Gastrocnemius medialis (tissue), 4 donors: ENCODE measurements around the gene MYO9A. TPM values are rescaled to one million over a fixed set of nuclear protein-coding genes. Genes with fewer than 3 reads are reported as not detected.

Source experiments
- ATAC-seq, 2 donors: fragments of 150-250 bp; one replicate each; pipeline ENCODE4 v1.9.1; 2016
- DNase-seq, 2 donors: peaks; one replicate each; pipeline ENCODE4 v3.0.0-alpha.2; 2019
- H3K27ac ChIP-seq, 4 donors: fragments of 200-600 bp; sonication (generic); 1 replicate in 1 of 4; 2 replicates in 3 of 4; pipeline ENCODE4 v1.5.1; 2016 to 2018; ENCODE audit warnings: mild to moderate bottlenecking in 2 of 4, moderate library complexity in 1 of 4
- H3K27me3 ChIP-seq, 3 donors: fragments of 200-600 bp; sonication (generic) in 2 of 3; 1 replicate in 1 of 3; 2 replicates in 2 of 3; pipeline versions ENCODE4 v1.5.1 to v1.6.0; 2016 to 2019; ENCODE audit warnings: mild to moderate bottlenecking in 1 of 3, moderate library complexity in 1 of 3
- H3K36me3 ChIP-seq, 2 donors: fragments of 200-600 bp; sonication (generic) in 1 of 2; one replicate each; pipeline ENCODE4 v1.5.1; 2017 to 2018
- H3K4me1 ChIP-seq, 2 donors: fragments of 200-600 bp; sonication (generic) in 1 of 2; one replicate each; pipeline ENCODE4 v1.5.1; 2016 to 2017; ENCODE audit warnings: mild to moderate bottlenecking in 2 of 2
- H3K4me3 ChIP-seq, 4 donors: fragments of 200-600 bp; sonication (generic) in 3 of 4; 1 replicate in 1 of 4; 2 replicates in 3 of 4; pipeline ENCODE4 v1.5.1; 2016 to 2019; ENCODE audit warnings: mild to moderate bottlenecking in 2 of 4
- H3K9me3 ChIP-seq, 3 donors: fragments of 200-600 bp; sonication (generic) in 2 of 3; 1 replicate in 1 of 3; 2 replicates in 2 of 3; pipeline ENCODE4 v1.5.1; 2016 to 2019
- CTCF ChIP-seq, 5 experiments: fragments of 450-650 bp in 3 of 5; fragments of 200-600 bp in 2 of 5; sonication (generic) in 2 of 5; IDR thresholded peaks in 4 of 5; conservative IDR thresholded peaks in 1 of 5; 1 replicate in 4 of 5; 2 replicates in 1 of 5; pipeline ENCODE4 v1.5.1; 2016 to 2019; ENCODE audit warnings: antibody characterized with exemption in 5 of 5, mild to moderate bottlenecking in 3 of 5, moderate library complexity in 3 of 5
- POLR2A ChIP-seq, 2 donors: fragments of 450-650 bp; IDR thresholded peaks; one replicate each; pipeline ENCODE4 v1.6.1; 2017; ENCODE audit warnings: antibody characterized with exemption in 2 of 2, mild to moderate bottlenecking in 2 of 2, moderate library complexity in 2 of 2
- in situ Hi-C, 4 donors: fragments of 200-750 bp; cut with MboI; loops; one replicate each; pipeline versions ENCODE4 v1.15.0 to v1.8.0; 2017; ENCODE audit warnings: low sequenced_read_pairs in 4 of 4
- intact Hi-C: fragments of 100-400 bp; cut with DNase I; formaldehyde crosslinking; loops from one replicate; pipeline ENCODE4 v1.15.1; 2023; ENCODE audit warnings: low total_unique reads
- total RNA-seq, 4 donors: library from RNA; depleted of rRNA; stranded (reverse); fragments of >200 nt; gene quantifications; one replicate each; pipeline versions ENCODE4 v1.1.0 to v1.2.3, GENCODE V29; 2016

The MYO9A gene
- total RNA-seq, 4 donors from 2014 or later = 21.0 to 40.9 (median 24.2) TPM

GRCh38 chr15:71921191-71921590, 196.8 kb downstream of the MYO9A start:
- ATAC-seq (no peak), DNase-seq (no peak)
- intact Hi-C loops (no loop called here), in situ Hi-C loops (loop anchor here in 1 of 4 donors (25.0 kb wide), 1 partner anchor 241 kb away; no protein-coding TSS in a partner anchor)
- peaks cover 0 to 8% of the 10 kb centered on the region in 2 donors for H3K36me3 ChIP-seq
- no peak for TF ChIP-seq CTCF (IDR thresholded peaks at IDR 0.05 in 4 of 5, conservative IDR thresholded peaks at IDR 0.05 in 1 of 5)
- TF ChIP-seq POLR2A (IDR thresholded peaks at IDR 0.05) = no peak
- no peaks in the 10 kb centered on the region for H3K27me3 ChIP-seq
- H3K4me1 ChIP-seq = no peaks in the 10 kb centered on the region
- no peaks in the 10 kb centered on the region for H3K9me3 ChIP-seq
- no peak overlapping the region for H3K27ac ChIP-seq
- no peak overlapping the region for H3K4me3 ChIP-seq

GRCh38 chr15:71920573-71920972, 197.4 kb downstream of the MYO9A start:
- DNase-seq (no peak), ATAC-seq (no peak)
- in situ Hi-C loops = loop anchor here in 1 of 4 donors (25.0 kb wide), 1 partner anchor 242 kb away; no protein-coding TSS in a partner anchor
- peaks cover 0 to 4% of the 10 kb centered on the region in 2 donors for H3K36me3 ChIP-seq
- no peaks in the 10 kb centered on the region for H3K27me3 ChIP-seq
- no peak for TF ChIP-seq CTCF (IDR thresholded peaks at IDR 0.05 in 4 of 5, conservative IDR thresholded peaks at IDR 0.05 in 1 of 5)
- TF ChIP-seq POLR2A (IDR thresholded peaks at IDR 0.05) = no peak
- no peaks in the 10 kb centered on the region for H3K9me3 ChIP-seq
- H3K4me1 ChIP-seq = no peaks in the 10 kb centered on the region
- H3K27ac ChIP-seq = no peak overlapping the region
- H3K4me3 ChIP-seq = no peak overlapping the region
- intact Hi-C loops = no loop called here

GRCh38 chr15:71916834-71917233, 201.1 kb downstream of the MYO9A start:
- no peaks in the 10 kb centered on the region for H3K4me1 ChIP-seq
- H3K4me3 ChIP-seq = no peak overlapping the region
- TF ChIP-seq POLR2A (IDR thresholded peaks at IDR 0.05) = no peak
- no peak for TF ChIP-seq CTCF (IDR thresholded peaks at IDR 0.05 in 4 of 5, conservative IDR thresholded peaks at IDR 0.05 in 1 of 5)
- DNase-seq (no peak), ATAC-seq (no peak)
- in situ Hi-C loops (loop anchor here in 1 of 4 donors (25.0 kb wide), 1 partner anchor 245 kb away; no protein-coding TSS in a partner anchor), intact Hi-C loops (no loop called here)
- H3K27me3 ChIP-seq = no peaks in the 10 kb centered on the region
- H3K27ac ChIP-seq = no peak overlapping the region
- no peaks in the 10 kb centered on the region for H3K9me3 ChIP-seq
- peaks cover 0 to 4% of the 10 kb centered on the region in 2 donors for H3K36me3 ChIP-seq

GRCh38 chr15:71914092-71914491, 203.9 kb downstream of the MYO9A start:
- DNase-seq (no peak), ATAC-seq (no peak)
- no peaks in the 10 kb centered on the region for H3K27me3 ChIP-seq
- in situ Hi-C loops (loop anchor here in 1 of 4 donors (25.0 kb wide), 1 partner anchor 248 kb away; no protein-coding TSS in a partner anchor), intact Hi-C loops (no loop called here)
- no peak for TF ChIP-seq POLR2A (IDR thresholded peaks at IDR 0.05)
- TF ChIP-seq CTCF (IDR thresholded peaks at IDR 0.05 in 4 of 5, conservative IDR thresholded peaks at IDR 0.05 in 1 of 5) = no peak
- peaks cover 0 to 9% of the 10 kb centered on the region in 2 donors for H3K36me3 ChIP-seq
- no peaks in the 10 kb centered on the region for H3K4me1 ChIP-seq
- no peak overlapping the region for H3K4me3 ChIP-seq
- H3K9me3 ChIP-seq = no peaks in the 10 kb centered on the region
- no peak overlapping the region for H3K27ac ChIP-seq

- no peak for DNase-seq
- intact Hi-C loops (no loop called here), in situ Hi-C loops (loop anchor here in 3 of 4 donors (25.0 kb wide), 1 partner anchor 263 kb away; no protein-coding TSS in a partner anchor)
- no peak for ATAC-seq
- H3K27me3 ChIP-seq = no peaks in the 10 kb centered on the region
- no peak overlapping the region for H3K27ac ChIP-seq
- peaks cover 0 to 57% of the 10 kb centered on the region in 2 donors for H3K36me3 ChIP-seq
- TF ChIP-seq CTCF (IDR thresholded peaks at IDR 0.05 in 4 of 5, conservative IDR thresholded peaks at IDR 0.05 in 1 of 5) (no peak), POLR2A (IDR thresholded peaks at IDR 0.05) (no peak)
- H3K4me1 ChIP-seq = no peaks in the 10 kb centered on the region
- H3K4me3 ChIP-seq = no peak overlapping the region
- H3K9me3 ChIP-seq = no peaks in the 10 kb centered on the region
These were observed 218.3 kb downstream of the MYO9A start for GRCh38 chr15:71899674-71900073.
